Endothelial cell of umbilical vein (primary cell): ENCODE data around the gene STYX. TPM values are rescaled to one million over a fixed set of nuclear protein-coding genes. Genes with fewer than 3 reads are reported as not detected.

ENCODE experiments used
- BruUV-seq: library from RNA; stranded (reverse); fragments of 400-500 nt; replicated peaks from 2 replicates; lab custom pipeline; 2021; lab: Mats Ljungman, UMichigan
- CTCF ChIA-PET: fragments of 300-600, 350-600 bp; sonication (Branson Sonifier 250); formaldehyde crosslinking; loops from one replicate; lab custom pipeline; 2021; ENCODE audit warnings: antibody characterized with exemption, inconsistent platforms; lab: Charles Lee
- POLR2A ChIA-PET: fragments of 300-600, 350-600 bp; sonication (Branson Sonifier 250); formaldehyde crosslinking; loops from one replicate; lab custom pipeline; 2021; ENCODE audit warnings: antibody characterized with exemption, inconsistent platforms; lab: Charles Lee
- DNase-seq: peaks from one replicate; pipeline ENCODE4 v3.0.0-alpha.2; 2011; ENCODE audit warnings: low read depth, low spot score
- FAIRE-seq: peaks from 2 replicates; lab custom pipeline; 2011; peaks lifted over from hg19 to GRCh38; lab: Jason Lieb, UNC
- H2AFZ ChIP-seq: 2 replicates; pipeline ENCODE4 v1.6.0; 2012; ENCODE audit warnings: low read depth, low read length, control low read depth, inconsistent platforms
- H3K27ac ChIP-seq: 2 replicates; pipeline ENCODE4 v1.5.1; 2011; ENCODE audit warnings: low read depth, mild to moderate bottlenecking, control low read depth, low read length, moderate library complexity; ENCODE audit not compliant: insufficient read depth
- H3K27me3 ChIP-seq, 2 experiments: 2 replicates each; pipeline versions ENCODE4 v1.6.0 to v1.6.1; 2011; ENCODE audit warnings: low read length in 2 of 2, mixed read lengths in 1 of 2; ENCODE audit not compliant: control insufficient read depth in 2 of 2, insufficient read depth in 2 of 2
- H3K36me3 ChIP-seq, 2 experiments: 2 replicates in 1 of 2; 3 replicates in 1 of 2; pipeline ENCODE4 v1.5.1; 2011; ENCODE audit warnings: low read length in 2 of 2, mild to moderate bottlenecking in 1 of 2, moderate library complexity in 1 of 2; ENCODE audit not compliant: control insufficient read depth in 2 of 2, insufficient read depth in 2 of 2; ENCODE audit errors: extremely low read depth in 1 of 2
- H3K4me1 ChIP-seq: 3 replicates; pipeline ENCODE4 v1.5.1; 2011; ENCODE audit warnings: mild to moderate bottlenecking, low read length; ENCODE audit not compliant: control insufficient read depth, insufficient read depth; ENCODE audit errors: extremely low read depth
- H3K4me2 ChIP-seq: 2 replicates; pipeline ENCODE4 v1.6.1; 2011; ENCODE audit warnings: low read length, control low read depth, mixed read lengths; ENCODE audit not compliant: insufficient read depth
- H3K4me3 ChIP-seq, 3 experiments: fragments of 200-600 bp in 1 of 3; sonication (generic), shearing (Covaris generic) in 1 of 3; replicated peaks in 1 of 3; 2 replicates each; pipeline ENCODE4 v1.5.1; 2011 to 2016; ENCODE audit warnings: control low read depth in 3 of 3, low read length in 3 of 3, mild to moderate bottlenecking in 2 of 3, inconsistent platforms in 1 of 3, low read depth in 1 of 3, moderate library complexity in 1 of 3; ENCODE audit not compliant: insufficient read depth in 1 of 3
- H3K79me2 ChIP-seq: 2 replicates; pipeline ENCODE4 v1.6.0; 2012; ENCODE audit warnings: low read length, inconsistent platforms; ENCODE audit not compliant: control insufficient read depth, insufficient read depth
- H3K9ac ChIP-seq: replicated peaks from 2 replicates; pipeline ENCODE3; 2011; ENCODE audit warnings: low read length, control low read depth; ENCODE audit not compliant: insufficient read depth; ENCODE audit errors: extremely low read depth
- H3K9me1 ChIP-seq: replicated peaks from 3 replicates; pipeline ENCODE4 v1.6.0; 2011; ENCODE audit warnings: mild to moderate bottlenecking, low read length; ENCODE audit not compliant: control insufficient read depth, insufficient read depth; ENCODE audit errors: extremely low read depth
- H3K9me3 ChIP-seq: replicated peaks from 2 replicates; pipeline ENCODE4 v1.5.1; 2012; ENCODE audit warnings: low read length, inconsistent platforms; ENCODE audit not compliant: control insufficient read depth, insufficient read depth
- H4K20me1 ChIP-seq: replicated peaks from 2 replicates; pipeline ENCODE3; 2011; ENCODE audit warnings: mild to moderate bottlenecking, low read length; ENCODE audit not compliant: control insufficient read depth, insufficient read depth; ENCODE audit errors: extremely low read depth
- CTCF ChIP-seq, 2 donors: IDR thresholded peaks; 1 replicate in 1 of 2; 2 replicates in 1 of 2; pipeline ENCODE4 v1.5.1; 2011; ENCODE audit warnings: low read length in 2 of 2, mild to moderate bottlenecking in 2 of 2, moderate library complexity in 2 of 2, control low read depth in 1 of 2, inconsistent platforms in 1 of 2, low read depth in 1 of 2; ENCODE audit not compliant: insufficient read depth in 1 of 2; ENCODE audit errors: extremely low read depth in 1 of 2
- EZH2 ChIP-seq: IDR thresholded peaks from 2 replicates; pipeline ENCODE4 v1.6.1; 2012; ENCODE audit warnings: borderline replicate concordance, low read depth, mild to moderate bottlenecking, moderate library complexity, low read length, inconsistent platforms; ENCODE audit not compliant: severe bottlenecking
- FOS ChIP-seq: IDR thresholded peaks from 2 replicates; pipeline ENCODE4 v1.6.1; 2011; ENCODE audit warnings: mild to moderate bottlenecking, low read length, moderate library complexity, borderline replicate concordance; ENCODE audit not compliant: insufficient read depth
- GATA2 ChIP-seq: IDR thresholded peaks from 2 replicates; pipeline ENCODE4 v1.7.0; 2011; ENCODE audit warnings: low read depth, mild to moderate bottlenecking, moderate library complexity, mixed read lengths, low read length; ENCODE audit not compliant: insufficient read length, insufficient read depth
- JUN ChIP-seq: IDR thresholded peaks from 2 replicates; pipeline ENCODE4 v1.6.1; 2011; ENCODE audit warnings: borderline replicate concordance, low read depth; ENCODE audit not compliant: insufficient read length, insufficient read depth
- MAX ChIP-seq: IDR thresholded peaks from 2 replicates; pipeline ENCODE4 v1.6.1; 2011; ENCODE audit not compliant: insufficient read depth, insufficient read length
- MYC ChIP-seq: IDR thresholded peaks from one replicate; pipeline ENCODE4 v1.6.1; 2011; ENCODE audit warnings: mild to moderate bottlenecking, low read depth, low read length
- POLR2AphosphoS5 ChIP-seq: IDR thresholded peaks from 2 replicates; pipeline ENCODE4 v1.6.1; 2012; ENCODE audit warnings: low read depth, mild to moderate bottlenecking, control low read depth, low read length, moderate library complexity; ENCODE audit not compliant: insufficient read depth
- dilution Hi-C: fragments of 300-500 bp; cut with MboI; formaldehyde crosslinking; loops from one replicate; pipeline ENCODE4 v1.15.0; 2019; ENCODE audit warnings: low sequenced_read_pairs; ENCODE audit not compliant: extremely low pct_ligation_motif_present
- intact Hi-C: fragments of 100-400 bp; cut with micrococcal nuclease; formaldehyde crosslinking; loops from one replicate; pipeline ENCODE4 v1.10.0; 2022
- polyA plus RNA-seq, 4 experiments: library from polyadenylated mRNA; depleted of rRNA in 3 of 4; stranded (reverse) in 3 of 4; unstranded in 1 of 4; fragments of >200 nt; gene quantifications; 2 replicates each; pipeline versions ENCODE4 v1.2.1 to v1.2.3, GENCODE V29; 2011 to 2012; ENCODE audit warnings: missing spikeins in 1 of 4
- total RNA-seq: library from RNA; stranded (reverse); gene quantifications from 2 replicates; pipeline ENCODE4 v1.2.3, GENCODE V29; 2021

The STYX gene
- total and polyA plus RNA-seq, 2 donors (not counting 3 experiments of a cell fraction or from before 2014, with no cell fraction given), result 6.2 to 21.3 TPM

- H3K9me3 ChIP-seq, result no peaks in the 10 kb centered on the region
- intact Hi-C loops (loop anchor here (2.0 kb wide), 1 partner anchor 50 kb away; the partner anchor contains the start of gene GNPNAT1), dilution Hi-C loops (no loop called here)
- peaks cover 40% of the 10 kb centered on the region for H3K79me2 ChIP-seq
- DNase-seq (peak; percentile 73), FAIRE-seq (peak; percentile 88)
- H3K27me3 ChIP-seq, result no peaks in the 10 kb centered on the region
- H3K4me3 ChIP-seq, result no peak overlapping the region
- CTCF ChIA-PET, result no interaction called here
- peak overlapping the region; percentile 4 for H3K9ac ChIP-seq
- H4K20me1 ChIP-seq, result no peaks in the 10 kb centered on the region
- H3K27ac ChIP-seq, result peak overlapping the region; percentile 33
- H2AFZ ChIP-seq, result no peak overlapping the region
- POLR2A ChIA-PET, result no interaction called here
- H3K4me1 ChIP-seq, result peaks cover 28% of the 10 kb centered on the region
- BruUV-seq, result no TSS peak
- TF ChIP-seq JUN (peak; percentile 35), POLR2AphosphoS5 (no peak), GATA2 (peak; percentile 54)
- H3K36me3 ChIP-seq, result peaks cover 0 to 5% of the 10 kb centered on the region in 2 experiments
- H3K4me2 ChIP-seq, result peak overlapping the region; percentile 65
- peaks cover 2% of the 10 kb centered on the region for H3K9me1 ChIP-seq
Measured at GRCh38 chr14:52740751-52741150, 10.8 kb downstream of the STYX start.

- peak overlapping the region; percentile 82 for H3K27ac ChIP-seq
- H3K9me3 ChIP-seq, result no peaks in the 10 kb centered on the region
- peak overlapping the region in 1 of 3 experiments; percentile 11 for H3K4me3 ChIP-seq
- intact Hi-C loops (loop anchor here (2.0 kb wide), 1 partner anchor 49 kb away; the partner anchor contains the start of gene GNPNAT1), dilution Hi-C loops (no loop called here)
- POLR2A ChIA-PET, result interaction anchor here (0.6 kb wide), 1 partner anchor 25 kb away, joined by 3 read pairs; no protein-coding TSS in a partner anchor
- DNase-seq (peak; percentile 33), FAIRE-seq (peak; percentile 67)
- H3K79me2 ChIP-seq, result peaks cover 36% of the 10 kb centered on the region
- no peaks in the 10 kb centered on the region for H3K27me3 ChIP-seq
- H3K9me1 ChIP-seq, result peaks cover 2% of the 10 kb centered on the region
- no peak for TF ChIP-seq JUN
- no peak for TF ChIP-seq MYC
- no peak for TF ChIP-seq CTCF (IDR thresholded peaks at IDR 0.05; ENCODE audit: extremely low read depth in 1 of 2, insufficient read depth in 1 of 2, low read depth in 1 of 2, low read length in 2 of 2)
- TF ChIP-seq EZH2, result no peak
- TF ChIP-seq MAX, result no peak
- TF ChIP-seq POLR2AphosphoS5, result no peak
- peak; percentile 11 for TF ChIP-seq GATA2
- TF ChIP-seq FOS, result no peak
- H3K36me3 ChIP-seq, result peaks cover 0 to 5% of the 10 kb centered on the region in 2 experiments
- peak overlapping the region; percentile 2 for H2AFZ ChIP-seq
- H4K20me1 ChIP-seq, result no peaks in the 10 kb centered on the region
- H3K4me2 ChIP-seq, result peak overlapping the region; percentile 86
- peak overlapping the region; percentile 8 for H3K9ac ChIP-seq
- BruUV-seq, result TSS peak; percentile 8
- CTCF ChIA-PET, result interaction anchor here (0.7 to 0.8 kb wide), 2 partner anchors 13 to 219 kb away, joined by 3 to 4 read pairs; no protein-coding TSS in a partner anchor
- H3K4me1 ChIP-seq, result peaks cover 25% of the 10 kb centered on the region
Measured at GRCh38 chr14:52741865-52742264, 11.9 kb downstream of the STYX start.
